ENCODE measurements around the gene GRIN1. TPM values are rescaled to one million over a fixed set of nuclear protein-coding genes. Genes with fewer than 3 reads are reported as not detected.

GRIN1 gene
- total and polyA plus RNA-seq, 2 of the 13 experiments (the other 11 are each of a cell fraction or from before 2014, with no cell fraction given), result 0.13 TPM; not detected in 1

GRCh38 chr9:137116027-137116507 lies 22.9 kb upstream of the GRIN1 start:
- ChIA-PET POLR2A (interaction anchor here (0.7 to 1.1 kb wide), 2 partner anchors 12 to 73 kb away, joined by 3 to 6 read pairs; no protein-coding TSS in a partner anchor), CTCF (ENCODE audit: low intra/inter-chr PET ratio, low total read pairs) (interaction anchor here (1.0 kb wide), 1 partner anchor 48 kb away, joined by 3 read pairs; no protein-coding TSS in a partner anchor)
- no TSS peak for BruUV-seq (replicated peaks)
- Histone ChIP-seq H4K20me1 (ENCODE audit: insufficient read depth, low read length) (no peaks in the 10 kb centered on the region), H3K36me3 (replicated peaks in 1 of 2; ENCODE audit: control insufficient read depth in 1 of 2, insufficient read depth in 2 of 2, low read length in 2 of 2) (no peaks in the 10 kb centered on the region), H3K27me3 (ENCODE audit: control insufficient read depth in 1 of 2, insufficient read depth in 2 of 2, low read length in 2 of 2) (no peaks in the 10 kb centered on the region), H2AFZ (ENCODE audit: low read length) (no peak overlapping the region), H3K4me2 (ENCODE audit: low read depth, low read length) (peak overlapping the region; percentile 77), H3K9ac (ENCODE audit: insufficient read depth, low read depth, low read length) (no peak overlapping the region; the same call in 1 of the 2 replicates), H3K9me3 (ENCODE audit: low read length) (no peaks in the 10 kb centered on the region), H3K4me3 (replicated peaks in 1 of 3; ENCODE audit: insufficient read depth in 1 of 3, low read depth in 2 of 3, low read length in 3 of 3) (peak overlapping the region in 1 of 3 experiments; percentile 44; a peak in 3 of 6 replicates), H3K79me2 (ENCODE audit: insufficient read depth, low read length) (no peaks in the 10 kb centered on the region), H3K27ac (ENCODE audit: extremely low read length, insufficient read depth, low read length) (no peak overlapping the region), H3K4me1 (ENCODE audit: insufficient read depth, low read length) (peaks cover 57% of the 10 kb centered on the region)
- in situ Hi-C loops (cut with HindIII; ENCODE audit: extremely low pct_ligation_motif_present, low pct_unique_long_range_greater_than_20kb), result no loop called here
- ATAC-seq (peak; percentile 19), FAIRE-seq (peak; percentile 48), DNase-seq (ENCODE audit: low spot score) (no peak)
- intact Hi-C loops (cut with micrococcal nuclease; ENCODE audit: unreplicated experiment), result loop anchor here (10.0 kb wide), 1 partner anchor 59 kb away; the partner anchor contains the start of genes LRRC26 and TMEM210
- 40% methylated on average over 2 of the region's 6 CpGs for WGBS (ENCODE audit: low lambda C conversion rate)
- TF ChIP-seq PITX1 (CRISPR knock-in tag; IDR thresholded peaks at IDR 0.05) (peak; percentile 96), ZNF605 (CRISPR knock-in tag; IDR thresholded peaks at IDR 0.05) (peak; percentile 56; the same call in 1 of the 2 replicates), ZNF629 (CRISPR knock-in tag; conservative IDR thresholded peaks at IDR 0.05) (no peak), CREB1 (IDR thresholded peaks at IDR 0.05) (no peak), CREB1 (CRISPR knock-in tag; IDR thresholded peaks at IDR 0.05) (no peak), HIC2 (CRISPR knock-in tag; IDR thresholded peaks at IDR 0.05; ENCODE audit: low read depth) (peak; percentile 59; the same call in 1 of the 2 replicates), SRSF1 (optimal IDR thresholded peaks at IDR 0.05; ENCODE audit: low read depth, low read length) (no peak), ZZZ3 (CRISPR knock-in tag; IDR thresholded peaks at IDR 0.05; ENCODE audit: borderline replicate concordance) (no peak), HNRNPL (IDR thresholded peaks at IDR 0.05; ENCODE audit: low read depth, low read length) (peak; percentile 87), ZFX (CRISPR knock-in tag; IDR thresholded peaks at IDR 0.05; ENCODE audit: low read depth) (peak; percentile 70; the same call in 1 of the 2 replicates), ZNF800 (CRISPR knock-in tag; IDR thresholded peaks at IDR 0.05) (0 out of 2 replicates have a peak, but pooled peaks have one; percentile 6), SOX5 (CRISPR knock-in tag; IDR thresholded peaks at IDR 0.05; ENCODE audit: borderline replicate concordance) (peak; percentile 20; the same call in 1 of the 2 replicates), ZNF614 (CRISPR knock-in tag; IDR thresholded peaks at IDR 0.05; ENCODE audit: borderline replicate concordance) (0 out of 2 replicates have a peak, but pooled peaks have one; percentile 37), FOXA3 (CRISPR knock-in tag; IDR thresholded peaks at IDR 0.05) (peak; percentile 39; the same call in 1 of the 2 replicates), NONO (IDR thresholded peaks at IDR 0.05) (no peak), NONO (CRISPR knock-in tag; conservative IDR thresholded peaks at IDR 0.05) (0 out of 2 replicates have a peak, but pooled peaks have one; percentile 26)
- TF ChIP-seq, protein P1, sequence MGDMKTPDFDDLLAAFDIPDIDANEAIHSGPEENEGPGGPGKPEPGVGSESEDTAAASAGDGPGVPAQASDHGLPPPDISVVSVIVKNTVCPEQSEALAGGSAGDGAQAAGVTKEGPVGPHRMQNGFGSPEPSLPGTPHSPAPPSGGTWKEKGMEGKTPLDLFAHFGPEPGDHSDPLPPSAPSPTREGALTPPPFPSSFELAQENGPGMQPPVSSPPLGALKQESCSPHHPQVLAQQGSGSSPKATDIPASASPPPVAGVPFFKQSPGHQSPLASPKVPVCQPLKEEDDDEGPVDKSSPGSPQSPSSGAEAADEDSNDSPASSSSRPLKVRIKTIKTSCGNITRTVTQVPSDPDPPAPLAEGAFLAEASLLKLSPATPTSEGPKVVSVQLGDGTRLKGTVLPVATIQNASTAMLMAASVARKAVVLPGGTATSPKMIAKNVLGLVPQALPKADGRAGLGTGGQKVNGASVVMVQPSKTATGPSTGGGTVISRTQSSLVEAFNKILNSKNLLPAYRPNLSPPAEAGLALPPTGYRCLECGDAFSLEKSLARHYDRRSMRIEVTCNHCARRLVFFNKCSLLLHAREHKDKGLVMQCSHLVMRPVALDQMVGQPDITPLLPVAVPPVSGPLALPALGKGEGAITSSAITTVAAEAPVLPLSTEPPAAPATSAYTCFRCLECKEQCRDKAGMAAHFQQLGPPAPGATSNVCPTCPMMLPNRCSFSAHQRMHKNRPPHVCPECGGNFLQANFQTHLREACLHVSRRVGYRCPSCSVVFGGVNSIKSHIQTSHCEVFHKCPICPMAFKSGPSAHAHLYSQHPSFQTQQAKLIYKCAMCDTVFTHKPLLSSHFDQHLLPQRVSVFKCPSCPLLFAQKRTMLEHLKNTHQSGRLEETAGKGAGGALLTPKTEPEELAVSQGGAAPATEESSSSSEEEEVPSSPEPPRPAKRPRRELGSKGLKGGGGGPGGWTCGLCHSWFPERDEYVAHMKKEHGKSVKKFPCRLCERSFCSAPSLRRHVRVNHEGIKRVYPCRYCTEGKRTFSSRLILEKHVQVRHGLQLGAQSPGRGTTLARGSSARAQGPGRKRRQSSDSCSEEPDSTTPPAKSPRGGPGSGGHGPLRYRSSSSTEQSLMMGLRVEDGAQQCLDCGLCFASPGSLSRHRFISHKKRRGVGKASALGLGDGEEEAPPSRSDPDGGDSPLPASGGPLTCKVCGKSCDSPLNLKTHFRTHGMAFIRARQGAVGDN (CRISPR knock-in tag; IDR thresholded peaks at IDR 0.05), result peak; percentile 79

Data from HepG2 (cell line).